ENCODE measurements around the gene EIF4EBP3. TPM values are rescaled to one million over a fixed set of nuclear protein-coding genes. Genes with fewer than 3 reads are reported as not detected.

EIF4EBP3 gene
- polyA plus RNA-seq, 1 donor = 8.6 TPM

- DNase-seq = peak; percentile 93
These were observed 9.8 kb downstream of the EIF4EBP3 start, which contains the start of gene SRA1 for GRCh38 chr5:140557136-140557805. Gene SRA1 (minus strand): TSS chr5:140557473. CDS start chr5:140557452, 21 bp downstream.

- no peak for DNase-seq
These were observed 10.5 kb downstream of the EIF4EBP3 start for GRCh38 chr5:140557965-140558364.

- DNase-seq = no peak
These were observed 11.1 kb downstream of the EIF4EBP3 start for GRCh38 chr5:140558542-140558941.

- DNase-seq = no peak
These were observed 12.8 kb downstream of the EIF4EBP3 start for GRCh38 chr5:140560227-140560626.

GRCh38 chr5:140561753-140562523 lies 14.5 kb downstream of the EIF4EBP3 start:
- no peak for DNase-seq

GRCh38 chr5:140563596-140563995 lies 16.1 kb downstream of the EIF4EBP3 start:
- no peak for DNase-seq

GRCh38 chr5:140564196-140565023 lies 16.9 kb downstream of the EIF4EBP3 start, which contains the start of the genes APBB3 and SLC35A4:
Gene APBB3 (minus strand): TSS chr5:140564598. CDS start chr5:140564245, 353 bp downstream.
Gene SLC35A4 (plus strand): TSS chr5:140564828. CDS start chr5:140567170, 2,342 bp downstream.
- peak; percentile 98 for DNase-seq

- no peak for DNase-seq
These were observed 17.7 kb downstream of the EIF4EBP3 start for GRCh38 chr5:140565024-140565779.

GRCh38 chr5:140565780-140566095 lies 18.3 kb downstream of the EIF4EBP3 start:
- no peak for DNase-seq

- no peak for DNase-seq
These were observed 19.2 kb downstream of the EIF4EBP3 start for GRCh38 chr5:140566665-140567064.

- no peak for DNase-seq
These were observed 19.8 kb downstream of the EIF4EBP3 start for GRCh38 chr5:140567136-140567818.

- DNase-seq = no peak
These were observed 20.4 kb downstream of the EIF4EBP3 start for GRCh38 chr5:140567871-140568270.

GRCh38 chr5:140568443-140569063 lies 21.1 kb downstream of the EIF4EBP3 start:
- no peak for DNase-seq

- no peak for DNase-seq
These were observed 21.7 kb downstream of the EIF4EBP3 start for GRCh38 chr5:140569197-140569596.

GRCh38 chr5:140570058-140570457 lies 22.6 kb downstream of the EIF4EBP3 start:
- no peak for DNase-seq

- no peak for DNase-seq
These were observed 23.0 kb downstream of the EIF4EBP3 start for GRCh38 chr5:140570488-140570887.

- DNase-seq = no peak
These were observed 23.6 kb downstream of the EIF4EBP3 start for GRCh38 chr5:140571105-140571504.

GRCh38 chr5:140573683-140574082 lies 26.2 kb downstream of the EIF4EBP3 start:
- no peak for DNase-seq

- DNase-seq = no peak
These were observed 26.7 kb downstream of the EIF4EBP3 start for GRCh38 chr5:140574165-140574564.

- DNase-seq = no peak
These were observed 27.8 kb downstream of the EIF4EBP3 start for GRCh38 chr5:140575309-140575708.

- DNase-seq = no peak
These were observed 29.3 kb downstream of the EIF4EBP3 start for GRCh38 chr5:140576776-140577201.
